HK-2 (cell line): ENCODE measurements around the gene MAP1S.

Source experiments
- DNase-seq: peaks from one replicate; pipeline ENCODE4 v3.0.0-alpha.2; 2018; ENCODE audit not compliant: unreplicated experiment

Gene MAP1S

DNA sequence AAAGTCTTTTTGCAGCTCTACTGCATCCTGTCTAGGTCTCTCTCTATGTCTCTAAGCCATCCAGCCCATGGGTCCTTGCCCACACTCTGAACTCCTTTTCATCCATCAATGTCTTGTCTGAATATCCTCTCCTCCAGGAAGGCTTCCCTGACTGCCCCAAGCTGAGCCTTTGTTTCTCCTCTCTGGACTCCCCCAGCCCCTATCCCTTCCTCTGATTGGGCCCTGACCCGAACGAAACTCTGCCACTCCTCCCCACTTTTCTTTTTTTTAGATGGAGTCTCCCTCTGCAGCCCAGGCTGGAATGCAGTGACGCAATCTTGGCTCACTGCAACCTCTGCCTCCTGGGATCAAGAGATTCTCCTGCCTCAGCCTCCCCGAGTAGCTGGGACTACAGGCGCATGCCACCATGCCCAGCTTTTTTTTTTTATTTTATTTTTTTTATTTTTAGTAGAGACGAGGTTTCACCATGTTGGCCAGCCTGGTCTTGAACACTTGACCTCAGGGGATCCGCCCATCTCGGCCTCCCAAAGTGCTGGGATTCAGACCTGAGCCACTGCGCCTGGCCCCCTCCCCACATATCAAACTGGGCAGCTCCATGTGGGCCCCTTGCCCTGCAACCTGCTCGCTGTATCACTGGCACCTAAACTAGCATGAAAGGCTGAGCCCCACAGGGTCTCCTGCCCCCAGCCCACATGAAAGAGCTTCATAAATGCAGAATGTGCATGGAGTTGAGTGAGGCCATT lies 30.3 kb upstream of the MAP1S start:
- no peak for DNase-seq

DNA sequence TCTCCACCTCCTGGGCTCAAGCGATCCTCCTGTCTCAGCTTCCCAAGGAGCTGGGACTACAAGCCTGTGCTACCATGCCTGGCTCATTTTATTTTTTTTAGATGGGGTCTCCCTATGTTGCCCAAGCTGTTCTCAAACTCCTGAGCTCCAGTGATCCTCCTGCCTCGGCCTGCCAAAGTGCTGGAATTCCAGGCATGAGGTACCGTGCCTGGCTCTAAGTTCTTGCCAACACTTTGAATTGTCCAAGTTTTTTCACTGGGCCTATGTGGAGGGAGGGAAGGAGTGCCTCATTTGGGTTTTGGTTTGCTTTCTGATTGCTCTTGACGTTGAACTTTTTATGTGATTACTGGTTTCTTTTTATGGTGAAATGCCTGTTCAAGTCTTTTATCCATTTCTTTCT lies 26.7 kb upstream of the MAP1S start:
- no peak for DNase-seq

DNA sequence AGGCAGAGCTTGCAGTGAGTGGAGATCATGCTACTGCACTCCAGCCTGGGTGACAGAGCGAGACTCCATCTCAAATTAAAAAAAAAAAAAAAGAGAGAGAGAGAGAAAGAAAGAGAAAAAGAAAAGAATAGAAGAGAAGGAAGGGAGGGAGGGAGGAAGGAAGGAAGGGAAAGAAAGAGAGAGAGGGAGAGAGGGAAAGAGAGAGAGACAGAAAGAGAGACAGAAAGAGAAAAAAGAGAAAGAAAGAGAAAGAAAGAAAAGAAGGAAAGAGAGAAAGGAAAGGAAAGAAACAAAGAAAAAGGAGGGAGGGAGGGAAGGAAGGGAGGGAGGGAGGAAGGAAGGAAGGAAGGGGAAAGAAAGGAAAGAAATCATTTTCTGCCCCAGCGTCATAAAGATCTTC lies 24.1 kb upstream of the MAP1S start:
- no peak for DNase-seq

DNA sequence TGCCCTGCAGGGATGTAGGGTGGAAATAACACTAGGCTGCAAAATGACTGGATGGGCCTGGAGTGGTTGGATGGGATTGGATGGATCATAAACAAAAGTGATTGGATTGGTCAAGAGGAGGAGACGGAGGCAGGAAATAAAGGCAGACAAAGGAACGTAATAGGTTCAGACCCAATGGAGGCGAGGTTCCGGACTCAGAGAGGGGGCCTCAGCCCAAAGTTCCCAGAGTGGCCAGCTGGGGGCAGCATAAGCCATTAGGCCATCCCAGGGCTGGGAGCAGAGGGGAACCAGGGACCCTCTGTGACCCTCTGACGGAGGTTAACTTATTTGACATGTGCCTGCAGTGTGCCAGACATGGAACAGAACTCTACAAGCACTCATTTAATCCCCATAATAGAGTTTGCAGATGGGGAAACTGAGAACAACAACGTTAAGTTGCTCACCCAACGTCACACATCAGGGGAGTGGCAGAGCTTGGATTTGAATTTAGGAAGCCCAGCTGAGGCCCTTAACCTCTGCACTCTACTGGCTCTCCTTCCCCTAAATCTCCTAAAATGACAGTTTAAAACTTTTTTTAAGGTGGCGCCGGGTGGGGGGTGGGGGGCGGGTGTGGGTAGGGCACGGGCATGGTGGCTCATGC lies 15.3 kb upstream of the MAP1S start:
- DNase-seq: no peak

DNA sequence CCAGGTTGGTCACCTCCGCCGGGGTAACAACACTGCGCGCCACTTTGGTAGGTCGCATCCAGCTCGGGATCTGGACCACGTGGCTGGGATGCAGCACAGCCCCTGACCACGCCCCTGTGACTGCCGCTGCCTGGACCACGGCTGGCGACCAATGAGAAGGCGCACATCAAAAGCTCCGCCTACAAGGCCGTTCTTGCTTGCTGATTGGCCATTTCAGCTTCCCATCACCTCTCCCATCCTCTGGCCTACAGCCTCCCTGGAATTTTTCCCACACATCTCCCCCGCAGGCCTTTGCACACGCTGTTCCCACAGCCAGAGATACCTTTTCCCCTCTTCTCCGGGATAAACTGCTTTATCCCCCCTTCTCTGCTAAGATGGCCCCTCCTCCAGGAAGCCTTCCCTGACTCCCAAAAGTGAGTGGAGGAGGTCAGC lies 12.5 kb upstream of the MAP1S start:
- no peak for DNase-seq

GRCh38 chr19:17711851-17712250 lies 7.4 kb upstream of the MAP1S start:
- DNase-seq: no peak

GRCh38 chr19:17716309-17716929 lies 2.9 kb upstream of the MAP1S start:
- no peak for DNase-seq

- DNase-seq: no peak
Observed at GRCh38 chr19:17718550-17718946, 732 bp upstream of the MAP1S start.

- no peak for DNase-seq
Observed at GRCh38 chr19:17719730-17720400, 585 bp downstream of the MAP1S start.

DNA sequence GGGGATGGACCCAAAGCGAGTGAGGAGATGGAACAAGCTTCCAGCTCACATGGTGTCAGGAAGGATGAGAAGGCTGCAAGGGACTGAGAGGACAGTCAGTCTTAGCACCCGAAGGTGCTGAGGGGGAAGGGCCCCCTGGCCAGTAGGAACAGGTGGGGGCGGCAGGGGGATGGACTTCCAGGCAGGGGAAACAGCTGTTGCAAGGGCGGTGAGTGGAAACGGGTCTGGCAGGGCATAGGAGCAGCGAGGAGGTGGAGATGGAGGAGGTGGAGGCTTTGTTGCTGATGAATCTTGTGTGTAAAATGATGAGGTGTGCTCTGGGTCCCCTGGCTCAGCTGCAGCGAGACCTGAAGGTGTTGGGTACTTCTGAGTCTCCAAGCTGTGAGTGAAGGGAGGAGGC lies 1.2 kb downstream of the MAP1S start:
- no peak for DNase-seq

- no peak for DNase-seq
Observed at GRCh38 chr19:17721111-17721628, 1.9 kb downstream of the MAP1S start.

- peak; percentile 33 for DNase-seq
Observed at GRCh38 chr19:17721821-17722220, 2.5 kb downstream of the MAP1S start.

GRCh38 chr19:17722655-17723240 lies 3.5 kb downstream of the MAP1S start:
- no peak for DNase-seq

- no peak for DNase-seq
Observed at GRCh38 chr19:17724655-17725054, 5.4 kb downstream of the MAP1S start.

GRCh38 chr19:17725422-17726078 lies 6.3 kb downstream of the MAP1S start:
- DNase-seq: no peak

DNA sequence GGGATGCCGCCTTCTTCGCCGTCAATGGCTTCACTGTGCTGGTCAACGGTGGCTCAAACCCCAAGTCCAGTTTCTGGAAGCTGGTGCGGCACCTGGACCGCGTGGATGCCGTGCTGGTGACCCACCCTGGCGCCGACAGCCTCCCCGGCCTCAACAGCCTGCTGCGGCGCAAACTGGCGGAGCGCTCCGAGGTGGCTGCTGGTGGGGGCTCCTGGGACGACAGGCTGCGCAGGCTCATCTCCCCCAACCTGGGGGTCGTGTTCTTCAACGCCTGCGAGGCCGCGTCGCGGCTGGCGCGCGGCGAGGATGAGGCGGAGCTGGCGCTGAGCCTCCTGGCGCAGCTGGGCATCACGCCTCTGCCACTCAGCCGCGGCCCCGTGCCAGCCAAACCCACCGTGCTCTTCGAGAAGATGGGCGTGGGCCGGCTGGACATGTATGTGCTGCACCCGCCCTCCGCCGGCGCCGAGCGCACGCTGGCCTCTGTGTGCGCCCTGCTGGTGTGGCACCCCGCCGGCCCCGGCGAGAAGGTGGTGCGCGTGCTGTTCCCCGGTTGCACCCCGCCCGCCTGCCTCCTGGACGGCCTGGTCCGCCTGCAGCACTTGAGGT lies 7.0 kb downstream of the MAP1S start:
- no peak for DNase-seq

GRCh38 chr19:17726964-17727773 lies 7.9 kb downstream of the MAP1S start:
- DNase-seq: no peak

DNA sequence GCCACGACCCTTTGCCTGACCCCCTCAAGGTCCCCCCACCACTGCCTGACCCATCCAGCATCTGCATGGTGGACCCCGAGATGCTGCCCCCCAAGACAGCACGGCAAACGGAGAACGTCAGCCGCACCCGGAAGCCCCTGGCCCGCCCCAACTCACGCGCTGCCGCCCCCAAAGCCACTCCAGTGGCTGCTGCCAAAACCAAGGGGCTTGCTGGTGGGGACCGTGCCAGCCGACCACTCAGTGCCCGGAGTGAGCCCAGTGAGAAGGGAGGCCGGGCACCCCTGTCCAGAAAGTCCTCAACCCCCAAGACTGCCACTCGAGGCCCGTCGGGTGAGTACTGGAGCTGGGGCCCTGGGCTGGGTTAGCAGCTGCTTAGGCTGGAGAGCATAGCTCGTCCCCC lies 8.6 kb downstream of the MAP1S start:
- no peak for DNase-seq

GRCh38 chr19:17733127-17733526 lies 13.8 kb downstream of the MAP1S start:
- DNase-seq: no peak

DNA sequence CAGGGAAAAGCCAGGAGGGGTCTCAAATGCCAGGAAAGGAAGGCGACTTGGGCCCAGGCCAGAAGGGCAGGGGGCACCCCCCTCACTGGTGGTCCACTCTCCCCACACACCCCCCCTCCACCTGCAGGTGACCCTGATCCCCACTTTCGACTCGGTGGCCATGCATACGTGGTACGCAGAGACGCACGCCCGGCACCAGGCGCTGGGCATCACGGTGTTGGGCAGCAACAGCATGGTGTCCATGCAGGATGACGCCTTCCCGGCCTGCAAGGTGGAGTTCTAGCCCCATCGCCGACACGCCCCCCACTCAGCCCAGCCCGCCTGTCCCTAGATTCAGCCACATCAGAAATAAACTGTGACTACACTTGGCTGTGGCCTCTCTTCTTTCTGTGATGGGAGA lies 14.9 kb downstream of the MAP1S start:
- DNase-seq: no peak
